SK-N-SH (cell line): ENCODE data around the gene ALPL. TPM values are rescaled to one million over a fixed set of nuclear protein-coding genes. Genes with fewer than 3 reads are reported as not detected.

ENCODE experiments used
- CTCF ChIA-PET: fragments of 300-600, 350-600 bp; formaldehyde crosslinking; extraction: SDS; loops from one replicate; lab custom pipeline; 2021; lab: Yijun Ruan, JAX
- POLR2A ChIA-PET: fragments of 350-600 bp; sonication (Branson Sonifier 250); formaldehyde crosslinking; extraction: SDS; loops from one replicate; lab custom pipeline; 2020; ENCODE audit warnings: antibody characterized with exemption, inconsistent platforms; lab: Yijun Ruan, JAX
- DNase-seq: peaks from one replicate; pipeline ENCODE4 v3.0.0; 2012
- H2AFZ ChIP-seq: fragments of 200-600 bp; sonication (generic); 2 replicates; pipeline ENCODE4 v1.8.1; 2016; ENCODE audit warnings: antibody characterized with exemption, mild to moderate bottlenecking, low read depth
- H3F3A ChIP-seq: fragments of 200-600 bp; sonication (generic); replicated peaks from 2 replicates; pipeline ENCODE3; 2016; ENCODE audit warnings: antibody characterized with exemption, mild to moderate bottlenecking; ENCODE audit not compliant: insufficient read depth
- H3K27ac ChIP-seq, 2 experiments: fragments of 200-500 bp in 1 of 2; fragments of 200-600 bp in 1 of 2; sonication (Bioruptor generic) in 1 of 2; sonication (generic), shearing (Covaris generic) in 1 of 2; 2 replicates each; pipeline versions ENCODE4 v1.5.1 to v1.6.1; 2014 to 2016; ENCODE audit warnings: low read depth in 2 of 2, inconsistent platforms in 1 of 2, low read length in 1 of 2, mild to moderate bottlenecking in 1 of 2, mixed read lengths in 1 of 2
- H3K27me3 ChIP-seq: fragments of 200-600 bp; sonication (generic), shearing (Covaris generic); 2 replicates; pipeline ENCODE4 v1.6.1; 2016; ENCODE audit warnings: mixed run types; ENCODE audit not compliant: insufficient read depth
- H3K36me3 ChIP-seq, 2 experiments: fragments of 200-500 bp in 1 of 2; fragments of 200-600 bp in 1 of 2; sonication (Bioruptor generic) in 1 of 2; sonication (generic) in 1 of 2; replicated peaks in 1 of 2; 2 replicates each; pipeline versions ENCODE3 to v1.5.1; 2014 to 2016; ENCODE audit warnings: low read length in 1 of 2, mild to moderate bottlenecking in 1 of 2; ENCODE audit not compliant: insufficient read depth in 2 of 2, control insufficient read depth in 1 of 2
- H3K4me1 ChIP-seq, 2 experiments: fragments of 200-500 bp in 1 of 2; fragments of 200-600 bp in 1 of 2; sonication (Bioruptor generic) in 1 of 2; sonication (generic), shearing (Covaris generic) in 1 of 2; 2 replicates each; pipeline versions ENCODE4 v1.5.1 to v1.6.1; 2014 to 2016; ENCODE audit warnings: low read depth in 1 of 2, low read length in 1 of 2, mixed run types in 1 of 2; ENCODE audit not compliant: insufficient read depth in 2 of 2, control insufficient read depth in 1 of 2
- H3K4me2 ChIP-seq: fragments of 200-600 bp; sonication (generic), shearing (Covaris generic); 2 replicates; pipeline ENCODE4 v1.6.1; 2017; ENCODE audit warnings: mixed run types
- H3K4me3 ChIP-seq, 2 experiments: fragments of 200-500 bp in 1 of 2; fragments of 200-600 bp in 1 of 2; sonication (Bioruptor generic) in 1 of 2; sonication (generic), shearing (Covaris generic) in 1 of 2; 2 replicates each; pipeline versions ENCODE4 v1.5.1 to v1.8.1; 2014 to 2016; ENCODE audit warnings: low read depth in 2 of 2, inconsistent platforms in 1 of 2, low read length in 1 of 2, mild to moderate bottlenecking in 1 of 2, mixed read lengths in 1 of 2, moderate library complexity in 1 of 2
- H3K79me2 ChIP-seq: fragments of 200-600 bp; sonication (generic); 2 replicates; pipeline ENCODE4 v1.8.1; 2017; ENCODE audit warnings: mild to moderate bottlenecking; ENCODE audit not compliant: insufficient read depth
- H3K9ac ChIP-seq: fragments of 200-600 bp; sonication (generic); 2 replicates; pipeline ENCODE4 v1.6.1; 2017; ENCODE audit warnings: mixed run types
- H3K9me2 ChIP-seq: fragments of 200-600 bp; sonication (generic); 2 replicates; pipeline ENCODE4 v1.6.1; 2017; ENCODE audit warnings: mixed run types
- H3K9me3 ChIP-seq: fragments of 200-600 bp; sonication (generic); 2 replicates; pipeline ENCODE4 v1.6.1; 2017; ENCODE audit warnings: mixed run types, mild to moderate bottlenecking, moderate library complexity
- H4K20me1 ChIP-seq: fragments of 200-600 bp; sonication (generic); 2 replicates; pipeline ENCODE4 v1.6.1; 2017; ENCODE audit warnings: mild to moderate bottlenecking, mixed run types; ENCODE audit not compliant: insufficient read depth
- CHD2 ChIP-seq: fragments of 150-350 bp; IDR thresholded peaks from 2 replicates; pipeline ENCODE4 v1.6.1; 2018; ENCODE audit warnings: low read length; ENCODE audit not compliant: partially characterized antibody
- CTCF ChIP-seq: fragments of 200-600 bp; sonication (generic); IDR thresholded peaks from 2 replicates; pipeline ENCODE4 v1.6.1; 2017; ENCODE audit warnings: antibody characterized with exemption, mild to moderate bottlenecking, moderate library complexity
- ELF1 ChIP-seq: IDR thresholded peaks from 2 replicates; pipeline ENCODE4 v1.4.0; 2012
- EP300 ChIP-seq, 2 experiments: IDR thresholded peaks; 2 replicates each; pipeline versions ENCODE4 v1.4.0 to v1.6.1; 2012; ENCODE audit warnings: borderline replicate concordance in 1 of 2, low read depth in 1 of 2, low read length in 1 of 2
- EZH2phosphoT487 ChIP-seq: fragments of 200-600 bp; sonication (generic); IDR thresholded peaks from 2 replicates; pipeline ENCODE4 v1.6.1; 2017; ENCODE audit warnings: low read depth, mixed run types, mild to moderate bottlenecking, antibody characterized with exemption, moderate library complexity, borderline replicate concordance
- FOSL2 ChIP-seq: IDR thresholded peaks from 2 replicates; pipeline ENCODE4 v1.4.0; 2012; ENCODE audit warnings: low read depth, mild to moderate bottlenecking, moderate library complexity, borderline replicate concordance
- FOXM1 ChIP-seq: IDR thresholded peaks from 2 replicates; pipeline ENCODE4 v1.4.0; 2012; ENCODE audit warnings: low read depth, mild to moderate bottlenecking
- GABPA ChIP-seq: IDR thresholded peaks from 2 replicates; pipeline ENCODE4 v1.4.0; 2012; ENCODE audit warnings: low read depth, mild to moderate bottlenecking
- IRF3 ChIP-seq: fragments of 150-350 bp; IDR thresholded peaks from 2 replicates; pipeline ENCODE4 v1.6.1; 2016; ENCODE audit warnings: mild to moderate bottlenecking, low read depth, low read length
- JUND ChIP-seq: IDR thresholded peaks from 2 replicates; pipeline ENCODE4 v1.4.0; 2012
- MAX ChIP-seq: IDR thresholded peaks from 2 replicates; pipeline ENCODE4 v1.4.0; 2012; ENCODE audit warnings: low read depth
- MEF2A ChIP-seq: IDR thresholded peaks from 2 replicates; pipeline ENCODE4 v1.4.0; 2012; ENCODE audit warnings: low read depth, borderline replicate concordance
- MXI1 ChIP-seq: IDR thresholded peaks from 2 replicates; pipeline ENCODE4 v1.6.1; 2012; ENCODE audit warnings: mild to moderate bottlenecking, low read depth, low read length, improper control_type of control experiment
- NFIC ChIP-seq: IDR thresholded peaks from 2 replicates; pipeline ENCODE4 v1.4.0; 2012; ENCODE audit warnings: borderline replicate concordance
- NRF1 ChIP-seq: IDR thresholded peaks from 2 replicates; pipeline ENCODE4 v1.6.1; 2012; ENCODE audit warnings: low read depth, mild to moderate bottlenecking, low read length
- POLR2AphosphoS5 ChIP-seq: IDR thresholded peaks from 2 replicates; pipeline ENCODE4 v1.6.1; 2012; ENCODE audit warnings: low read depth, low read length
- RCOR1 ChIP-seq: fragments of 150-350 bp; IDR thresholded peaks from 2 replicates; pipeline ENCODE4 v1.6.1; 2017; ENCODE audit warnings: antibody characterized with exemption, low read length
- RFX5 ChIP-seq: IDR thresholded peaks from 2 replicates; pipeline ENCODE4 v1.6.1; 2012; ENCODE audit warnings: mild to moderate bottlenecking, improper control_type of control experiment, low read length
- RXRA ChIP-seq: IDR thresholded peaks from 2 replicates; pipeline ENCODE4 v1.4.0; 2012; ENCODE audit warnings: low read depth, mild to moderate bottlenecking, borderline replicate concordance
- SIN3A ChIP-seq: IDR thresholded peaks from 2 replicates; pipeline ENCODE4 v1.6.1; 2012; ENCODE audit warnings: low read depth, mild to moderate bottlenecking, low read length, moderate library complexity, borderline replicate concordance
- SMC3 ChIP-seq: IDR thresholded peaks from 2 replicates; pipeline ENCODE4 v1.6.1; 2012; ENCODE audit warnings: low read depth, low read length, improper control_type of control experiment
- TCF12 ChIP-seq: IDR thresholded peaks from 2 replicates; pipeline ENCODE4 v1.4.0; 2012
- TEAD4 ChIP-seq: IDR thresholded peaks from 2 replicates; pipeline ENCODE4 v1.4.0; 2012; ENCODE audit warnings: mild to moderate bottlenecking, borderline replicate concordance; ENCODE audit not compliant: insufficient read depth
- YY1 ChIP-seq: IDR thresholded peaks from 2 replicates; pipeline ENCODE4 v1.4.0; 2012; ENCODE audit warnings: low read depth, mild to moderate bottlenecking
- WGBS: methylation state at CpG from one replicate; pipeline ENCODE4 v1.1.6; 2017; ENCODE audit warnings: low lambda C conversion rate; 5-methylcytosine and 5-hydroxymethylcytosine counted together
- polyA plus RNA-seq, 3 experiments: library from polyadenylated mRNA; depleted of rRNA; stranded (reverse); fragments of >200 nt; gene quantifications; 2 replicates each; pipeline ENCODE4 v1.2.3, GENCODE V29; 2012
- TF ChIP-seq, protein P1 (sequence below): IDR thresholded peaks from 2 replicates; pipeline ENCODE4; 2012
- TF ChIP-seq, protein P2 (sequence below): IDR thresholded peaks from 2 replicates; pipeline ENCODE4 v1.4.0; 2012; ENCODE audit warnings: low read depth, borderline replicate concordance

Gene ALPL
- polyA plus RNA-seq, 1 of the 3 experiments (the other 2 are of a cell fraction), result 0.69 TPM

DNA sequence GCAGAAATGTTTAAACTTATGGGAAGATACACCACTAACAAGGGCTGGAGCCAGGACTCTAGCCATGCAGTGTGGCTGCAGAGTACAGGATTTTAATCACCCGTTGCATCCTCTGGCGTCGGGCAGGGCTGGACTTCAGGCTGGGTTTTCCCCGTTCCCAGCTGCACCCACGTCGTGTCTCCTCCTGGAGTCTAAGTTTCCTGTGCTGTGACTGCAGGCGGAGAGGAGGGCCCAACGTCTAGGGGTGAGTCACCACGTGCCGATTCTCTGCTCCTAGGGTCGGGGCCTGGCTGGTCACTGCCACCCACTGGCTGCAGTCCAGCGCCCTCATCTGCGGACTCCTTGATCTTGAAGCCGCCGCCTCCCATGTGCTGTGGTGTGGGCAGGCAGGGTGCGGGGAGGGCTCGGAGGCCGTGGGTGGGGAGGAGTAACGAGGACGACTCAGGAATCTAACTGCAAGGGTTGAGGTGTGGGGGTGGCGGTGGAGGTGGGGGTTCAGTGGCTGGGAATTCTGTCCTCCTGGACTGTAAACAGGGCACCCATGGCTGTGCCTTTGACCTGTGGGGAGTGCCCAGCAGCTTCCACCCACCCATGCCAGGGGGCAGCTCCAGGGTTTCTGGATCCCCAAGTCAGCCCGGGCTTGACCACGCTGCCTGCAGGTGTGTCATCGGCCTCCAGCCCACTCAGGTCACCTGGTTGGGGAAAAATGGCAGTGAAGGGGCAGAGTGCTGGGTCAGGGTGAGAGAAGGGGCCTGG is 77.8 kb downstream of the ALPL start:
- Histone ChIP-seq H3K9ac (no peak overlapping the region), H3K27me3 (no peaks in the 10 kb centered on the region), H4K20me1 (no peaks in the 10 kb centered on the region), H3K36me3 (no peaks in the 10 kb centered on the region), H3K4me1 (peaks cover 2 to 28% of the 10 kb centered on the region in 2 experiments; a peak in 2 of 4 replicates), H2AFZ (no peak overlapping the region; the same call in 1 of the 2 replicates), H3K9me2 (no peaks in the 10 kb centered on the region), H3F3A (no peaks in the 10 kb centered on the region), H3K79me2 (no peaks in the 10 kb centered on the region), H3K4me2 (peak overlapping the region; percentile 9; the same call in 1 of the 2 replicates), H3K9me3 (no peaks in the 10 kb centered on the region), H3K4me3 (no peak overlapping the region), H3K27ac (no peak overlapping the region)
- ChIA-PET CTCF (interaction anchor here (1.0 to 1.8 kb wide), 4 partner anchors 8 to 216 kb away, joined by 3 to 6 read pairs (median 5); no protein-coding TSS in a partner anchor), POLR2A (no interaction called here)
- 27% methylated on average over 13 of the region's 24 CpGs for WGBS
- peak; percentile 80 for DNase-seq
- TF ChIP-seq SIN3A, result no peak; the same call in 1 of the 2 replicates
- peak; percentile 77 for TF ChIP-seq NFIC
- TF ChIP-seq SMC3, result 0 out of 2 replicates have a peak, but pooled peaks have one; percentile 6
- peak; percentile 21; the same call in 1 of the 2 replicates for TF ChIP-seq JUND
- TF ChIP-seq MXI1, result no peak
- no peak for TF ChIP-seq RXRA
- no peak for TF ChIP-seq IRF3
- TF ChIP-seq CTCF, result no peak; the same call in 1 of the 2 replicates
- TF ChIP-seq, protein P1, sequence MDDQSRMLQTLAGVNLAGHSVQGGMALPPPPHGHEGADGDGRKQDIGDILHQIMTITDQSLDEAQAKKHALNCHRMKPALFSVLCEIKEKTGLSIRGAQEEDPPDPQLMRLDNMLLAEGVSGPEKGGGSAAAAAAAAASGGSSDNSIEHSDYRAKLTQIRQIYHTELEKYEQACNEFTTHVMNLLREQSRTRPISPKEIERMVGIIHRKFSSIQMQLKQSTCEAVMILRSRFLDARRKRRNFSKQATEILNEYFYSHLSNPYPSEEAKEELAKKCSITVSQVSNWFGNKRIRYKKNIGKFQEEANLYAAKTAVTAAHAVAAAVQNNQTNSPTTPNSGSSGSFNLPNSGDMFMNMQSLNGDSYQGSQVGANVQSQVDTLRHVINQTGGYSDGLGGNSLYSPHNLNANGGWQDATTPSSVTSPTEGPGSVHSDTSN, result no peak
- no peak for TF ChIP-seq ELF1
- no peak for TF ChIP-seq RFX5
- no peak for TF ChIP-seq EZH2phosphoT487
- TF ChIP-seq, protein P2, sequence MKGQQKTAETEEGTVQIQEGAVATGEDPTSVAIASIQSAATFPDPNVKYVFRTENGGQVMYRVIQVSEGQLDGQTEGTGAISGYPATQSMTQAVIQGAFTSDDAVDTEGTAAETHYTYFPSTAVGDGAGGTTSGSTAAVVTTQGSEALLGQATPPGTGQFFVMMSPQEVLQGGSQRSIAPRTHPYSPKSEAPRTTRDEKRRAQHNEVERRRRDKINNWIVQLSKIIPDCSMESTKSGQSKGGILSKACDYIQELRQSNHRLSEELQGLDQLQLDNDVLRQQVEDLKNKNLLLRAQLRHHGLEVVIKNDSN, result peak; percentile 36; the same call in 1 of the 2 replicates
- no peak for TF ChIP-seq RCOR1
- TF ChIP-seq MEF2A, result no peak
- peak; percentile 56; the same call in 1 of the 2 replicates for TF ChIP-seq TCF12
- TF ChIP-seq GABPA, result no peak
- TF ChIP-seq CHD2, result no peak
- TF ChIP-seq FOSL2, result peak; percentile 76; the same call in 1 of the 2 replicates
- no peak for TF ChIP-seq YY1
- no peak for TF ChIP-seq TEAD4
- TF ChIP-seq MAX, result peak; percentile 93
- no peak for TF ChIP-seq EP300 (IDR thresholded peaks at IDR 0.05; ENCODE audit: borderline replicate concordance in 1 of 2, low read depth in 1 of 2, low read length in 1 of 2)
- TF ChIP-seq POLR2AphosphoS5, result no peak
- TF ChIP-seq NRF1, result no peak
- TF ChIP-seq FOXM1, result no peak
